ENCODE results near the gene GOLGA2. TPM values are rescaled to one million over a fixed set of nuclear protein-coding genes. Genes with fewer than 3 reads are reported as not detected.

GOLGA2 gene
- polyA plus RNA-seq, 1 of the 3 experiments (the other 2 are of a cell fraction): 103 TPM

GRCh38 chr9:128294142-128294541, 18.3 kb upstream of the GOLGA2 start:
- 93% methylated on average over 2 of the region's 4 CpGs for WGBS (ENCODE audit: low lambda C conversion rate)
- Histone ChIP-seq H2AFZ (ENCODE audit: low read depth) (no peak overlapping the region), H3K9me2 (no peaks in the 10 kb centered on the region), H3K27me3 (ENCODE audit: insufficient read depth) (no peaks in the 10 kb centered on the region), H3K9me3 (no peaks in the 10 kb centered on the region), H3K27ac (ENCODE audit: low read depth in 2 of 2, low read length in 1 of 2) (no peak overlapping the region), H3K4me2 (no peak overlapping the region), H3K4me1 (ENCODE audit: control insufficient read depth in 1 of 2, insufficient read depth in 2 of 2, low read depth in 1 of 2, low read length in 1 of 2) (peaks cover 5 to 8% of the 10 kb centered on the region in 2 experiments; a peak in 2 of 4 replicates), H4K20me1 (ENCODE audit: insufficient read depth) (no peaks in the 10 kb centered on the region), H3K79me2 (ENCODE audit: insufficient read depth) (no peaks in the 10 kb centered on the region), H3K4me3 (ENCODE audit: low read depth in 2 of 2, low read length in 1 of 2) (no peak overlapping the region), H3F3A (replicated peaks; ENCODE audit: insufficient read depth) (no peaks in the 10 kb centered on the region), H3K9ac (no peak overlapping the region), H3K36me3 (replicated peaks in 1 of 2; ENCODE audit: control insufficient read depth in 1 of 2, insufficient read depth in 2 of 2, low read length in 1 of 2) (no peaks in the 10 kb centered on the region)
- TF ChIP-seq FOXJ3 (CRISPR knock-in tag; IDR thresholded peaks at IDR 0.05): no peak
- TF ChIP-seq FOSL2 (IDR thresholded peaks at IDR 0.05; ENCODE audit: borderline replicate concordance, low read depth): no peak
- TF ChIP-seq RCOR1 (IDR thresholded peaks at IDR 0.05; ENCODE audit: low read length): no peak
- no peak for TF ChIP-seq TEAD4 (IDR thresholded peaks at IDR 0.05; ENCODE audit: borderline replicate concordance, insufficient read depth)
- TF ChIP-seq USF2 (IDR thresholded peaks at IDR 0.05; ENCODE audit: borderline replicate concordance, low read depth, low read length): no peak
- no peak for TF ChIP-seq USF1 (IDR thresholded peaks at IDR 0.05; ENCODE audit: borderline replicate concordance, low read depth)
- no peak for TF ChIP-seq CTCF (IDR thresholded peaks at IDR 0.05)
- TF ChIP-seq YY1 (IDR thresholded peaks at IDR 0.05; ENCODE audit: low read depth): no peak
- no peak for TF ChIP-seq MXI1 (IDR thresholded peaks at IDR 0.05; ENCODE audit: low read depth, low read length)
- no peak for TF ChIP-seq GABPA (IDR thresholded peaks at IDR 0.05; ENCODE audit: low read depth)
- no peak for TF ChIP-seq EZH2phosphoT487 (IDR thresholded peaks at IDR 0.05; ENCODE audit: borderline replicate concordance, low read depth)
- no peak for TF ChIP-seq SMC3 (IDR thresholded peaks at IDR 0.05; ENCODE audit: low read depth, low read length)
- TF ChIP-seq MAX (IDR thresholded peaks at IDR 0.05; ENCODE audit: low read depth): no peak
- no peak for TF ChIP-seq GATA2 (CRISPR knock-in tag; IDR thresholded peaks at IDR 0.05)
- no peak for TF ChIP-seq REST (IDR thresholded peaks at IDR 0.05; ENCODE audit: low read depth, low read length)
- TF ChIP-seq MEF2A (IDR thresholded peaks at IDR 0.05; ENCODE audit: borderline replicate concordance, low read depth): no peak
- no peak for TF ChIP-seq TAF1 (IDR thresholded peaks at IDR 0.05; ENCODE audit: borderline replicate concordance, low read depth, low read length)
- no peak for TF ChIP-seq ZBTB33 (IDR thresholded peaks at IDR 0.05; ENCODE audit: borderline replicate concordance, low read depth)
- TF ChIP-seq SIN3A (IDR thresholded peaks at IDR 0.05; ENCODE audit: borderline replicate concordance, low read depth, low read length): no peak
- POLR2A ChIA-PET: no interaction called here
- no peak for DNase-seq
- CTCF ChIA-PET: interaction anchor here (1.2 to 9.4 kb wide), 7 partner anchors 8 to 67 kb away, joined by 3 to 80 read pairs (median 18); no protein-coding TSS in a partner anchor
